Fibroblast of lung (primary cell): ENCODE measurements around the gene CD226. TPM values are rescaled to one million over a fixed set of nuclear protein-coding genes. Genes with fewer than 3 reads are reported as not detected.
"Not testable (repeated sequence)": the region's sequence is repeated elsewhere in the genome, so short reads cannot be mapped to it uniquely, and the experiment has no call there.

Experiments
- DNase-seq, 2 donors: peaks; one replicate each; pipeline versions ENCODE4 v3.0.0 to v3.0.0-alpha.2; 2010; ENCODE audit warnings: low read depth in 2 of 2
- H2AFZ ChIP-seq: 2 replicates; pipeline ENCODE4 v1.5.1; 2012; ENCODE audit warnings: low read length, control low read depth, inconsistent platforms
- H3K27ac ChIP-seq: 2 replicates; pipeline ENCODE4 v1.5.1; 2011; ENCODE audit warnings: low read length, control low read depth; ENCODE audit not compliant: insufficient read depth
- H3K27me3 ChIP-seq: 2 replicates; pipeline ENCODE4 v1.5.1; 2011; ENCODE audit warnings: mild to moderate bottlenecking, low read length; ENCODE audit not compliant: control insufficient read depth, insufficient read depth
- H3K36me3 ChIP-seq: 2 replicates; pipeline ENCODE4 v1.5.1; 2011; ENCODE audit warnings: low read length; ENCODE audit not compliant: control insufficient read depth, insufficient read depth
- H3K4me1 ChIP-seq: 2 replicates; pipeline ENCODE4 v1.5.1; 2011; ENCODE audit warnings: low read length; ENCODE audit not compliant: control insufficient read depth, insufficient read depth; ENCODE audit errors: extremely low read depth
- H3K4me2 ChIP-seq: 2 replicates; pipeline ENCODE4 v1.5.1; 2011; ENCODE audit warnings: low read length, control low read depth; ENCODE audit not compliant: insufficient read depth; ENCODE audit errors: extremely low read depth
- H3K4me3 ChIP-seq, 4 experiments: fragments of 200-600 bp in 1 of 4; sonication (generic) in 1 of 4; replicated peaks in 1 of 4; 2 replicates each; pipeline ENCODE4 v1.5.1; 2011 to 2016; ENCODE audit warnings: low read length in 4 of 4, low read depth in 3 of 4, mild to moderate bottlenecking in 3 of 4, control low read depth in 2 of 4, inconsistent platforms in 1 of 4, mixed read lengths in 1 of 4; ENCODE audit not compliant: insufficient read depth in 1 of 4; ENCODE audit errors: control extremely low read depth in 1 of 4
- H3K79me2 ChIP-seq: 2 replicates; pipeline ENCODE4 v1.5.1; 2012; ENCODE audit warnings: mild to moderate bottlenecking, low read length, inconsistent platforms; ENCODE audit not compliant: control insufficient read depth, insufficient read depth
- H3K9ac ChIP-seq: 2 replicates; pipeline ENCODE4 v1.5.1; 2011; ENCODE audit warnings: mild to moderate bottlenecking, low read length, control low read depth; ENCODE audit not compliant: insufficient read depth
- H3K9me3 ChIP-seq: 2 replicates; pipeline ENCODE4 v1.5.1; 2012; ENCODE audit warnings: low read depth, low read length; ENCODE audit not compliant: control insufficient read depth, insufficient read depth
- H4K20me1 ChIP-seq: 2 replicates; pipeline ENCODE4 v1.5.1; 2011; ENCODE audit warnings: low read length; ENCODE audit not compliant: control insufficient read depth, insufficient read depth; ENCODE audit errors: extremely low read depth
- CTCF ChIP-seq, 2 donors: IDR thresholded peaks in 1 of 2; conservative IDR thresholded peaks in 1 of 2; 1 replicate in 1 of 2; 2 replicates in 1 of 2; pipeline ENCODE4 v1.5.1; 2011 to 2012; ENCODE audit warnings: low read length in 2 of 2, control low read depth in 1 of 2, inconsistent platforms in 1 of 2, low read depth in 1 of 2, mild to moderate bottlenecking in 1 of 2
- EZH2 ChIP-seq: IDR thresholded peaks from 2 replicates; pipeline ENCODE4 v1.5.1; 2012; ENCODE audit warnings: low read length, control low read depth, mild to moderate bottlenecking; ENCODE audit errors: missing control alignments
- polyA plus RNA-seq, 2 donors: library from polyadenylated mRNA; depleted of rRNA in 1 of 2; stranded (reverse) in 1 of 2; unstranded in 1 of 2; fragments of >200 nt; gene quantifications; 2 replicates each; pipeline ENCODE4 v1.2.1, GENCODE V29; 2011 to 2012; ENCODE audit warnings: missing spikeins in 1 of 2
- total RNA-seq: library from RNA; depleted of rRNA; stranded (reverse); fragments of >200 nt; gene quantifications from 2 replicates; pipeline ENCODE4 v1.2.1, GENCODE V29; 2014

The CD226 gene
- total and polyA plus RNA-seq, 2 donors (not counting 1 experiment from before 2014, with no cell fraction given), result 0.33 to 0.42 TPM

GRCh38 chr18:69906765-69907164, 40.9 kb downstream of the CD226 start:
- H3K27me3 ChIP-seq, result no peaks in the 10 kb centered on the region
- no peak overlapping the region for H3K4me3 ChIP-seq
- H3K36me3 ChIP-seq, result no peaks in the 10 kb centered on the region
- no peak for DNase-seq
- H4K20me1 ChIP-seq, result no peaks in the 10 kb centered on the region
- no peaks in the 10 kb centered on the region for H3K79me2 ChIP-seq
- no peaks in the 10 kb centered on the region for H3K4me1 ChIP-seq
- no peaks in the 10 kb centered on the region for H3K9me3 ChIP-seq
- no peak for TF ChIP-seq EZH2
- no peak for TF ChIP-seq CTCF (conservative IDR thresholded peaks at IDR 0.05 in 1 of 2, IDR thresholded peaks at IDR 0.05 in 1 of 2; ENCODE audit: low read depth in 1 of 2, low read length in 2 of 2)
- no peak overlapping the region for H3K27ac ChIP-seq
- H3K9ac ChIP-seq, result no peak overlapping the region
- H3K4me2 ChIP-seq, result no peak overlapping the region
- H2AFZ ChIP-seq, result no peak overlapping the region

- Histone ChIP-seq H3K27me3 (no peaks in the 10 kb centered on the region), H2AFZ (no peak overlapping the region), H3K4me1 (no peaks in the 10 kb centered on the region), H3K9me3 (no peaks in the 10 kb centered on the region), H3K4me2 (no peak overlapping the region), H3K27ac (no peak overlapping the region), H3K9ac (no peak overlapping the region), H3K36me3 (no peaks in the 10 kb centered on the region), H4K20me1 (no peaks in the 10 kb centered on the region), H3K4me3 (no peak overlapping the region), H3K79me2 (no peaks in the 10 kb centered on the region)
- no peak for DNase-seq
- TF ChIP-seq EZH2 (no peak), CTCF (conservative IDR thresholded peaks at IDR 0.05 in 1 of 2, IDR thresholded peaks at IDR 0.05 in 1 of 2; ENCODE audit: low read depth in 1 of 2, low read length in 2 of 2) (peak in 1 of 2 donors; percentile 0)
Observed at GRCh38 chr18:69900941-69901340, 46.7 kb downstream of the CD226 start.

- H3K9ac ChIP-seq, H3K79me2 ChIP-seq, H3K9me3 ChIP-seq, H3K4me1 ChIP-seq, H3K27ac ChIP-seq, H2AFZ ChIP-seq, H4K20me1 ChIP-seq, H3K4me3 ChIP-seq, H3K27me3 ChIP-seq, DNase-seq, H3K36me3 ChIP-seq, H3K4me2 ChIP-seq: not testable (repeated sequence)
Observed at GRCh38 chr18:69899154-69899923, 48.3 kb downstream of the CD226 start.
